GM06990 (cell line): ENCODE measurements around the gene SUMF1.
A peak's percentile ranks its signal among the peaks of the same experiment; 100 is the strongest.

Experiments
- DNase-seq: peaks from one replicate; pipeline ENCODE4 v3.0.0-alpha.2; 2011; ENCODE audit not compliant: insufficient read length; ENCODE audit errors: extremely low read depth
- H3K27me3 ChIP-seq: replicated peaks from 2 replicates; pipeline ENCODE4 v1.6.0; 2011; ENCODE audit warnings: low read length; ENCODE audit not compliant: control insufficient read depth, insufficient read depth
- H3K36me3 ChIP-seq: 2 replicates; pipeline ENCODE4 v1.5.1; 2011; ENCODE audit warnings: low read length; ENCODE audit not compliant: control insufficient read depth, insufficient read depth
- H3K4me3 ChIP-seq: replicated peaks from 2 replicates; pipeline ENCODE4 v1.5.1; 2011; ENCODE audit warnings: low read depth, mild to moderate bottlenecking, control low read depth, low read length
- CTCF ChIP-seq: IDR thresholded peaks from 2 replicates; pipeline ENCODE4 v1.5.1; 2011; ENCODE audit warnings: low read length, control low read depth, mild to moderate bottlenecking, inconsistent platforms; ENCODE audit not compliant: insufficient read depth, poor library complexity, severe bottlenecking

The SUMF1 gene

DNA sequence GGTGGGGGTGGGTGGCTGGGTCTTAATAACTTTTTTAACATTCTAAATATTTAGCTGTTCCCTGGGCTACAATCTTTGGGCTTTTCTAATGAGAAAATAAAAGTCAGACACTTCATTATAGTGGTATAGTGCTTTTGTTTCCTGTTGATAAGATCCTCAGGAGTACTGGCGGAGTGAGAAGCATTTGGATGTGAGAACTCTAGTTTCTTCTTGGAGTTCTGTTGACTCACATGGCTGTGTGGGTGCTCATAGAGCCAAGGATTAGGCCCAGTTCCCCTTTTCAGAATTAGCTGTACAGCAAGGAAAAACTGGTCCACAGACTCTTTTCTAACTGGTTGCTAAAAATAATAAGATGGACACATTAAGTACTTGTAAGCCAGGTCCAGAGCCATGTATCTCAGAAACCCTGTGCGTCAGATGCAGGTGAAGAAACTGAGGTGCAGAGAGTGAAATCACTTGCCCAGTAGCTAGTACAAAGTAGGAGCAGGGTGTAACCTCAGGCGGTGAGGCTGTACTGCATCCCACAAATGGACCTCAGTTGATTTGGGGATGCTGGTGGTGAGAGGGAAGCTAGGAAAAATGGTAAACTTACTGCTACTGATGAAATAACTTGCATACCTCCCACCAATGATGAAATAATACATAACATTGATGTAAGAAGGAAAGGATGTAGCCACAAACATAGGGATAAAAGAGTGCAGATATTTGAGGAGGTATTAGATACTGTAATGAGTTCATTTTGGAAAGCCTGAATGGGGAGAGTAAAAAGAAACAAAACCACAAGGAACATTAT, 28.4 kb upstream of the SUMF1 start:
- H3K4me3 ChIP-seq = no peak overlapping the region; the same call in 1 of the 2 replicates
- no peaks in the 10 kb centered on the region for H3K36me3 ChIP-seq
- no peak for DNase-seq
- H3K27me3 ChIP-seq = peaks cover 2% of the 10 kb centered on the region; the same call in 1 of the 2 replicates
- TF ChIP-seq CTCF = no peak

DNA sequence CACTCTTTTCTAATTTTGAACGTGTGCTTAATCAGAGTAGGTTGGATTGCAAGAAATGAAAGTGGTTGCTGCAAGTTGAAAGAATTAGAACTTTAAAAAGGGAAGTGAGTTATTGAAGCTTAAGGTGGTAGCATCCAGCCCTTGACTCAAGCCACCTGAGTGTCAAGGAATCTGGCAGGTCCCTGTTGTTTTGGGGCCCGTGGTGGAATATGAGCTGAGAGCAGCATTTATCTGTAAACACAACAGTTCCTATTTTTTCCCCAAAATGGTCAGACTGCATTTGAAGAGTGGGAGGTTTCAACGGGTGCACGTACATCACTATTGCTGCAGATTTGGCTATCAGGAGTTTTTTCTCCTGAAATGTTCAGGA, 27.8 kb upstream of the SUMF1 start:
- no peak for DNase-seq
- TF ChIP-seq CTCF = no peak
- peaks cover 2% of the 10 kb centered on the region; the same call in 1 of the 2 replicates for H3K27me3 ChIP-seq
- H3K36me3 ChIP-seq = no peaks in the 10 kb centered on the region
- peak overlapping the region; percentile 66 for H3K4me3 ChIP-seq

DNA sequence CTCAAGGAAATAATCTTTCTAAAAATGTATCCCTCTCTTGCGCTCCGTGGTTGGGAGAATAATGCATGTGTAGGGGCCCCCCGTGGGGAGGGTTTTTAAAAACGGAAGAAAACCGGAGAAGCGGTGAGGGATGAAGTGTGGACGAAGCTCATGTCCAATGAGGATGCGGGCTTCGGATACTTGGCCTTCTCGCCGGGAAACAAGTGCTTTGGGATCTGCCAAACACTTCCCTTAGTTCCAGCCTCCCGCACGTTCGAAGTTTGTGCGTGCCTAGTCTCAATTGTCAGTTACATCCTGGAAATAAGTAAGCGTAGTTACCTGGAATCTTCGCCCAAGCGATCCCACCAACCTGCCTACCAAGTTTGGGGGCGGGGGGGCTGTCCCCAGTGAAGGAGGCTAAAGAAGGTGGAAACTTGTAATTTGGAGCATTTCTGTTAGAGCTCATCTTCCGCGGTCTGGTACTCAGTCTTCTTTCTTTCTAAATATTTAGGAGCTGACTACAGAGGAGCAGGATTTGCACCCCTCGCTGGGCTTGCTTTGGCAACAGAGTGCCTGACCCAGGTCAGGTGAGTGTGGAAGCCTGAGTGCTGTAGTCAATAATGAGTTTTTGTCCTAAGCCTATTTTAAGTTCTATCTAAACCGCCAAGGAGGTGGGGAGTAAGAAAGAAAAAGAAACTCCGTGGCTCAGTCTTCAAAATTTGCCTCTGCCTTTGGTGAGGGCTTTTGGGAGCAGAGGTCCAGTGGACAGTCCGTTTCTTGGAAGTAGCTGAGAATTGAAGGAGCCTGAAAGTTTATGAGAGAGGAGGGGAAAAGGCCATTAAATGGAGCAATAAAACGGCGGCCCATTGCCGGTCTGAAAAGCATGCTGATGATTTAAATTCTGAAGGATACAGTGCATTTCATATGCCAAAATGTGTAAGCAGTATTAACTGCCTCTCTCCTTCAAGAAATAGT, 27.1 kb upstream of the SUMF1 start:
- Histone ChIP-seq H3K27me3 (peaks cover 2% of the 10 kb centered on the region; the same call in 1 of the 2 replicates), H3K4me3 (peak overlapping the region; percentile 66), H3K36me3 (no peaks in the 10 kb centered on the region)
- no peak for TF ChIP-seq CTCF
- no peak for DNase-seq

DNA sequence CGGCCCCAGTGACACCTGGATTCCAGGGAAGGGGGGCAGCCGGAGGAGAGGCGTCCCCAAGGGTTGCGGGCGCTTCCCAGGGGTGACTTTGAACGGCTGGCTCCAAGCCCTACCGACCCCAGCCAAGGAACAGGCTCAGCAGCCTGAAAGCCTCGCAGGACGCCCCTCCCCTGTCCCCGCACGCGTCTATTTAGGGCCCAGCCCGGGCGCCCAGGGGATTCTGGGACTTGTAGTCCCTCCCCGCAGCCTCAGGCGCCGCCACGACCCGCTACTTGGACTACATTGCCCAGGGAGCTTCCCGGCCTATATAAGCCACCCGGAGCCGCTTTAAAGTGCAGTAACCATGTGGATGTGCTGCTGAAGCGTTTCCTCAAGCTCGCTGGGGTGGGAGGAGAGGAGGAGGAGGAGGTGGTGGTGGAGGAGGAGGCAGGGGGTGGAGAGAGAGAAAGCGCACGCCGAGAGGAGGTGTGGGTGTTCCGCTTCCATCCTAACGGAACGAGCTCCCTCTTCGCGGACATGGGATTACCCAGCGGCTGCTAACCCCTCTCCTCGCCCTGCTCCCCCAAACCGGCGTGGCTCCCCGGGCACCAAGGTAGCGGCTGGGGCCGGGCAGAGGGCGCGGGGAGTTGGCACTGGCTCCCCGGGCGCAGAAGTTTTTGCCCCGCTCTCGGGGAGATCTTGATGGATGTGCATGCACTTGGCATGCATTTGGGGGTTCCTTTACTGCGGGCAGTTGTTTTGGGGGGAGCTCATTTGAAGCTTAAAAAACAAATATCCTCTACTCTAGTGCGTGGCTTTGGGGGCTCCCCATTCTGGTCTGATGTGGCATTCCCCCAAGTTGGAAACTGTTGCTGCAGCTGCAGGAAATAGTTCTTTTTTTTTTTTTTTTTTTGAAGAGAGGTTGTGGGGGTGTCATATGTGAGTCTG, 26.2 kb upstream of the SUMF1 start, which contains the start of gene ITPR1:
TSS of gene ITPR1 (plus strand) at position 335 of the 927 bp plus-strand sequence. CDS start 23,144 bp downstream, outside the sequence.
- DNase-seq = peak; percentile 91
- TF ChIP-seq CTCF = no peak

More for the DNA sequence above, 26.2 kb upstream of the SUMF1 start, which contains the start of gene ITPR1:
- Histone ChIP-seq H3K36me3 (no peaks in the 10 kb centered on the region), H3K27me3 (peaks cover 2% of the 10 kb centered on the region; the same call in 1 of the 2 replicates), H3K4me3 (peak within 1 kb of the TSS; percentile 67)
